CD4-positive, alpha-beta memory T cell (primary cell): ENCODE results near the gene APPBP2. TPM values are rescaled to one million over a fixed set of nuclear protein-coding genes. Genes with fewer than 3 reads are reported as not detected.

ENCODE experiments used
- CTCF ChIA-PET: fragments of 350-600 bp; sonication (Branson Sonifier 250); formaldehyde crosslinking; loops from one replicate; lab custom pipeline; 2021; ENCODE audit warnings: inconsistent platforms; ENCODE audit not compliant: partially characterized antibody; lab: Charles Lee
- POLR2A ChIA-PET: fragments of 350-600 bp; sonication (Branson Sonifier 250); formaldehyde crosslinking; loops from one replicate; lab custom pipeline; 2021; ENCODE audit not compliant: partially characterized antibody; lab: Charles Lee
- DNase-seq, 5 donors: peaks; one replicate each; pipeline versions ENCODE4 v3.0.0 to v3.0.0-alpha.2; 2020 to 2022; ENCODE audit warnings: mixed read lengths in 1 of 5
- H3K27ac ChIP-seq: one replicate; pipeline ENCODE4 v1.7.0; 2013; ENCODE audit warnings: low read depth, low read length
- H3K27me3 ChIP-seq: 2 replicates; pipeline ENCODE4 v1.7.0; 2013; ENCODE audit warnings: mild to moderate bottlenecking, low read length, moderate library complexity; ENCODE audit not compliant: insufficient read depth
- H3K36me3 ChIP-seq: 2 replicates; pipeline ENCODE4 v1.7.0; 2013; ENCODE audit warnings: mild to moderate bottlenecking, low read length, moderate library complexity; ENCODE audit not compliant: insufficient read depth
- H3K4me1 ChIP-seq: 2 replicates; pipeline ENCODE4 v1.7.0; 2013; ENCODE audit warnings: mild to moderate bottlenecking, low read length, moderate library complexity; ENCODE audit not compliant: insufficient read depth
- H3K4me3 ChIP-seq, 2 donors: one replicate each; pipeline ENCODE4 v1.7.0; 2013; ENCODE audit warnings: low read length in 2 of 2, mild to moderate bottlenecking in 1 of 2
- H3K9me3 ChIP-seq, 2 donors: one replicate each; pipeline ENCODE4 v1.7.0; 2013; ENCODE audit warnings: low read length in 2 of 2, control low read depth in 1 of 2; ENCODE audit not compliant: control insufficient read depth in 1 of 2
- H3K27ac Mint-ChIP-seq, 7 donors: one replicate each; pipeline ENCODE4 v1.8.0; 2020 to 2021; ENCODE audit warnings: mixed read lengths in 7 of 7, mild to moderate bottlenecking in 6 of 7, inconsistent platforms in 3 of 7, moderate library complexity in 3 of 7
- H3K27me3 Mint-ChIP-seq, 2 donors: one replicate each; pipeline ENCODE4 v1.8.0; 2020 to 2021; ENCODE audit warnings: mixed read lengths in 2 of 2
- H3K36me3 Mint-ChIP-seq, 2 donors: one replicate each; pipeline ENCODE4 v1.8.0; 2020 to 2021; ENCODE audit warnings: mixed read lengths in 2 of 2, inconsistent platforms in 1 of 2, mild to moderate bottlenecking in 1 of 2
- H3K4me1 Mint-ChIP-seq, 4 donors: one replicate each; pipeline ENCODE4 v1.8.0; 2020 to 2021; ENCODE audit warnings: mixed read lengths in 4 of 4, mild to moderate bottlenecking in 1 of 4
- H3K4me3 Mint-ChIP-seq, 8 donors: one replicate each; pipeline ENCODE4 v1.8.0; 2020 to 2021; ENCODE audit warnings: mixed read lengths in 8 of 8, mild to moderate bottlenecking in 7 of 8, moderate library complexity in 6 of 8, inconsistent platforms in 3 of 8
- H3K9me3 Mint-ChIP-seq, 8 donors: one replicate each; pipeline ENCODE4 v1.8.0; 2020 to 2021; ENCODE audit warnings: mixed read lengths in 8 of 8, mild to moderate bottlenecking in 5 of 8, inconsistent platforms in 3 of 8, moderate library complexity in 1 of 8
- intact Hi-C: fragments of 100-400 bp; cut with micrococcal nuclease; formaldehyde crosslinking; loops from one replicate; pipeline ENCODE4 v1.15.1; 2023
- polyA plus RNA-seq, 2 donors: library from polyadenylated mRNA; unstranded; fragments of 300-500 nt; fragmentation: Illumina TruSeq; gene quantifications; one replicate each; pipeline ENCODE4 v1.2.3, GENCODE V29; 2021
- total RNA-seq, 2 experiments: library from RNA; stranded (reverse); gene quantifications; one replicate each; pipeline ENCODE4 v1.2.3, GENCODE V29; 2021

APPBP2 gene
- total and polyA plus RNA-seq, 4 experiments from 2014 or later = 23.9 to 50.8 (median 40.0) TPM

DNA sequence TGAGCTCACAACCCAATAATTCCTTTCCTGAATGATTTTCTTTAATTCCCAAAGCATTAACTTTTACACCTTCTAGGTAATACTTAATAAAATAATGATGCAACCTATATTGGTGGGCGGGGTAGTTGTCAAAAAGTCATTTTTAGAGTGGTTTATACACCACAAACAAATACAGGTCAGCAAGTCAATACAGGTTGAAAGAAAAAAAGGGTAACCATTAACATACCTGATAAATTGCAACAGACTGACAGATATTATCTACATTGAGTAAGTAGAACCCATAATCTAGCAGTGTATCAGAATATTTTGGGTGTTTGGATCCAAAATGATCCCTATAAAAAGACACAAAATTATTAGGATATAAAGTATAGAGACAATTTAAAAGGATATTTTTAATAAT is 64.5 kb downstream of the APPBP2 start:
- Histone ChIP-seq H3K27ac (no peak overlapping the region), H3K4me1 (no peaks in the 10 kb centered on the region), H3K36me3 (peaks cover 43% of the 10 kb centered on the region), H3K4me3 (no peak overlapping the region), H3K27me3 (no peaks in the 10 kb centered on the region), H3K9me3 (no peaks in the 10 kb centered on the region)
- Mint-ChIP-seq H3K9me3 (peaks cover 0 to 1% (median 0%) of the 10 kb centered on the region in 8 donors), H3K4me3 (no peak overlapping the region), H3K4me1 (peaks cover 0 to 3% (median 1%) of the 10 kb centered on the region in 4 donors), H3K27me3 (no peaks in the 10 kb centered on the region), H3K36me3 (peaks cover 41 to 63% of the 10 kb centered on the region in 2 donors), H3K27ac (no peak overlapping the region)
- ChIA-PET CTCF (interaction anchor here (0.7 kb wide), 1 partner anchor 177 kb away, joined by 3 read pairs; no protein-coding TSS in a partner anchor), POLR2A (no interaction called here)
- intact Hi-C loops = no loop called here
- DNase-seq = no peak

DNA sequence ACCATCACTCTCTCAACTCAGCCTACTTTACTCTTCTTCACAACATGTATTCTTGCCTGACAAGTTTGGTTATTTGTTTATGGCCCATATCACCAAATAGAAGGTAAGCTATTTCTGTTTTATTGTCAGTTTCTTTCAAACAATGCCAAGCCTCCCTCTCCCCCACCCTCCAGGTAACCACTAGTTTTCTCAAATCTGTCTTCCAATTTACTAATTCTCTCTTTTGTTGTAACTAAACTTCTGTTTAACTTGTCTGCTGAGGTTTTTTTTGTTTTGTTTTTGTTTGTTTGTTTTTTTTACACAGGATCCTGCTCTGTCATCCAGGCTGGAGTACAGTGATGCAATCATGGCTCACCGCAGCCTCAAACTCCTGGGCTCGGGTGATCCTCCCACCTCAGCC is 68.9 kb downstream of the APPBP2 start:
- intact Hi-C loops = no loop called here
- Histone ChIP-seq H3K9me3 (no peaks in the 10 kb centered on the region), H3K4me3 (no peak overlapping the region), H3K36me3 (peaks cover 27% of the 10 kb centered on the region), H3K27me3 (no peaks in the 10 kb centered on the region), H3K4me1 (no peaks in the 10 kb centered on the region), H3K27ac (no peak overlapping the region)
- no peaks in the 10 kb centered on the region for H3K27me3 Mint-ChIP-seq
- peaks cover 32 to 60% of the 10 kb centered on the region in 2 donors for H3K36me3 Mint-ChIP-seq
- H3K27ac Mint-ChIP-seq = peak overlapping the region in 1 of 7 donors; percentile 46
- no peak overlapping the region for H3K4me3 Mint-ChIP-seq
- ChIA-PET CTCF (no interaction called here), POLR2A (interaction anchor here (0.6 kb wide), 1 partner anchor 189 kb away, joined by 3 read pairs; no protein-coding TSS in a partner anchor)
- no peaks in the 10 kb centered on the region for H3K4me1 Mint-ChIP-seq
- DNase-seq = no peak
- H3K9me3 Mint-ChIP-seq = peaks cover 0 to 1% (median 0%) of the 10 kb centered on the region in 8 donors

DNA sequence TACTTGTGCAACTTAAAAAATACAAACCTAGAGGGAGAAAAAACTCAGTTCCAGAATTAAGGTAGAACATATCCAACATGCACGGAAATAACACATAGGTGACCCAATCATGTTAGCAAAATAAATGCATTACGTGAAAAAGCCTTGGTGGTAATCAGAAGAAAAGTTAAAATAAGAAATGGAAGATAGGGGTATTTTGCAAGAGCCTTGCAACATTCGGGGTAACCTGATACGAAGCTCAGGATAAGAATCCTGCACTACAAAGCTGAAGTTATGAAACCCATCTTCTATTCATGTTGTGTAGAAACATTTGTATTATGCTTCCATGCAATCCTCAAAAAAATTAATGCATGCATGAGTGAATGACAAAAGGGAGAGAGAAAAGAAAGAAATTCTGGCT is 70.7 kb downstream of the APPBP2 start:
- Mint-ChIP-seq H3K36me3 (peaks cover 32 to 62% of the 10 kb centered on the region in 2 donors), H3K9me3 (peaks cover 0 to 1% (median 0%) of the 10 kb centered on the region in 8 donors), H3K27me3 (no peaks in the 10 kb centered on the region), H3K27ac (no peak overlapping the region), H3K4me3 (no peak overlapping the region), H3K4me1 (no peaks in the 10 kb centered on the region)
- H3K4me1 ChIP-seq = no peaks in the 10 kb centered on the region
- H3K36me3 ChIP-seq = peaks cover 25% of the 10 kb centered on the region
- DNase-seq = no peak
- H3K27ac ChIP-seq = no peak overlapping the region
- intact Hi-C loops = no loop called here
- no peaks in the 10 kb centered on the region for H3K27me3 ChIP-seq
- H3K9me3 ChIP-seq = no peaks in the 10 kb centered on the region
- H3K4me3 ChIP-seq = no peak overlapping the region
- ChIA-PET CTCF (no interaction called here), POLR2A (no interaction called here)

DNA sequence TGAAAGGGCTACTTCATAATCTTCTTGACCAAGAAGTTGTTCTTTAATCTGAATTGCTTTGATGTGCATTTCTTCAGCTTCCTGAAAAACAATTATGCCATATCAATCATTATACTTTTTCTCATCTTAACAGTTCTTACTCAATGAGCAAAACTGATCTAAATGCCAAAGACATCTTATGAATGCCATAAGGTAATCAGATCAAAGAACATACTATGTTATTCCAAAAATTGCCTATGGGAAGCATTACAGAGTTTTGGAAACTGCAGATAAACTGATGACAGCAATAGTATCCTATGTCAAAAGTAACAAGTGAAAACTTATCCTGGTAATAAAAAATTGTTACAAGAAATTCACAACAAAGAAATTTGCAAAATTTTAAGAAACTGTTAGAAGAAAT is 74.1 kb downstream of the APPBP2 start:
- Mint-ChIP-seq H3K4me1 (no peaks in the 10 kb centered on the region), H3K9me3 (no peaks in the 10 kb centered on the region), H3K27ac (no peak overlapping the region), H3K4me3 (no peak overlapping the region), H3K36me3 (peaks cover 28 to 64% of the 10 kb centered on the region in 2 donors), H3K27me3 (no peaks in the 10 kb centered on the region)
- H3K27ac ChIP-seq = no peak overlapping the region
- H3K4me1 ChIP-seq = no peaks in the 10 kb centered on the region
- no peak overlapping the region for H3K4me3 ChIP-seq
- H3K27me3 ChIP-seq = no peaks in the 10 kb centered on the region
- ChIA-PET CTCF (interaction anchor here (1.0 kb wide), 1 partner anchor 186 kb away, joined by 3 read pairs; no protein-coding TSS in a partner anchor), POLR2A (no interaction called here)
- intact Hi-C loops = no loop called here
- DNase-seq = no peak
- H3K36me3 ChIP-seq = peaks cover 28% of the 10 kb centered on the region
- no peaks in the 10 kb centered on the region for H3K9me3 ChIP-seq

DNA sequence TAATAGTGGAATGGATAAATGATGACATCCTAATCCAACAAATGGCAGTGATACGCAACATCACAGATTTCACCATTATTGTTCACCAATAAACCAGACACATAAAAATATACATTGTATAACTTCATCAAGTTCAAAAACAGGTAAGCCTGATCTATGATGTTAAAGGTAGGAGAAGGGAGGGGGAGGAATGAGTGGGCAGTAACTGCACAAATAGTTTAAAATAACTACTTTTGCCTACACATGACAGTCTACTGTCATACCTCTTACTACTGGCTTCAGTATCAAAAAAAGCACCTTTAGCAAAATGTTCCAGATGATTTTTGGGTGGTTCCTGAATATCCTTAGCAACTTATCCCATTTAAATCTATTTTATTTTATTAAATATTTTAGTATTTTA is 75.0 kb downstream of the APPBP2 start:
- H3K4me1 ChIP-seq = no peaks in the 10 kb centered on the region
- H3K36me3 ChIP-seq = peaks cover 31% of the 10 kb centered on the region
- no peaks in the 10 kb centered on the region for H3K27me3 ChIP-seq
- Mint-ChIP-seq H3K4me3 (no peak overlapping the region), H3K27me3 (no peaks in the 10 kb centered on the region), H3K27ac (peak overlapping the region in 1 of 7 donors; percentile 6), H3K9me3 (no peaks in the 10 kb centered on the region), H3K4me1 (no peaks in the 10 kb centered on the region), H3K36me3 (peaks cover 24 to 63% of the 10 kb centered on the region in 2 donors)
- H3K9me3 ChIP-seq = no peaks in the 10 kb centered on the region
- ChIA-PET POLR2A (no interaction called here), CTCF (no interaction called here)
- DNase-seq = no peak
- no peak overlapping the region for H3K27ac ChIP-seq
- intact Hi-C loops = no loop called here
- no peak overlapping the region for H3K4me3 ChIP-seq

DNA sequence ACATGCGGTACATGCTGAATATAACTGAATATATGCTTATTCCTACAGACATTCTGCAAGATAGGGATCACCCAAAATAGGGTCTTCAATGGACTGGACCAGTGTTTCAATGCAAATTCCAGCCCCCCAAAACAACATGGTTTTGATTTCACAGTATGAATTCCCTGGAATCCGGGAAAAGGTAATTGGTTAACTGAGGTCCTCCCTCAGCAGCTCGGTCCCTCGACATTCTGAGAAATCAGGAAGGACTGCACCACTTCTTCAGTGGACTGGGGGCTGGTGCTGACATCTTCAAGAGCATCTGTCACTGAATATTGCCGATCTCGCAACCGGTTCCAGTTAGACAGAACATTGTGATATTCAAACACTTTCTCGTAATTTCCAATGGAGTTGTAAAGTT is 78.7 kb downstream of the APPBP2 start:
- peaks cover 19 to 50% of the 10 kb centered on the region in 2 donors for H3K36me3 Mint-ChIP-seq
- H3K27me3 Mint-ChIP-seq = no peaks in the 10 kb centered on the region
- no peak overlapping the region for H3K27ac Mint-ChIP-seq
- Histone ChIP-seq H3K27me3 (no peaks in the 10 kb centered on the region), H3K4me3 (no peak overlapping the region), H3K9me3 (no peaks in the 10 kb centered on the region), H3K27ac (no peak overlapping the region), H3K36me3 (peaks cover 31% of the 10 kb centered on the region), H3K4me1 (no peaks in the 10 kb centered on the region)
- H3K4me1 Mint-ChIP-seq = no peaks in the 10 kb centered on the region
- CTCF ChIA-PET = no interaction called here
- no peaks in the 10 kb centered on the region for H3K9me3 Mint-ChIP-seq
- no peak for DNase-seq
- POLR2A ChIA-PET = no interaction called here
- H3K4me3 Mint-ChIP-seq = no peak overlapping the region
- intact Hi-C loops = no loop called here

DNA sequence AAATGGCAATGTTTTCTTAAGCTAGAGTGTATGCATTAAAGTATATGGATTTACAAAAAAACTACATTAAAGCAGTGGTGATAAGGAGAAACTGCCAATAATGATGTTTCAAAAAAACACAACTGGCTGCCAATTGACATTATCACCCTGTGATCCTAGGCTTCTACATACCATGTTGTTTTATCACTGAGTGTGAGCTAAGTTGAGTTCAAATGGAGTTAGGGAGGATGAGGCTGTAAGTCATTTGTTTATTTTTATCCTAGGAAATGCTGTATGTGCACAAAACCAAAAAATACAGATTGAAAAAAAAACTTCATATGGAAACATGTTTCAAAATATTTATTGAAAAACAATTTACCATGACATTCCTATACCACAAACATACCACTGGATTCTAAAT is 80.9 kb downstream of the APPBP2 start:
- Mint-ChIP-seq H3K4me3 (no peak overlapping the region), H3K4me1 (no peaks in the 10 kb centered on the region), H3K36me3 (peaks cover 19 to 33% of the 10 kb centered on the region in 2 donors), H3K27ac (no peak overlapping the region), H3K9me3 (no peaks in the 10 kb centered on the region), H3K27me3 (no peaks in the 10 kb centered on the region)
- Histone ChIP-seq H3K4me1 (no peaks in the 10 kb centered on the region), H3K27ac (no peak overlapping the region), H3K27me3 (no peaks in the 10 kb centered on the region), H3K4me3 (no peak overlapping the region), H3K9me3 (no peaks in the 10 kb centered on the region), H3K36me3 (peaks cover 23% of the 10 kb centered on the region)
- DNase-seq = no peak
- CTCF ChIA-PET = interaction anchor here (0.8 to 1.4 kb wide), 2 partner anchors 24 to 303 kb away, joined by 3 to 4 read pairs; no protein-coding TSS in a partner anchor
- intact Hi-C loops = no loop called here
- POLR2A ChIA-PET = no interaction called here
